GM12878 (cell line): Measurements from ENCODE around the gene MAFF. TPM values are rescaled to one million over a fixed set of nuclear protein-coding genes. Genes with fewer than 3 reads are reported as not detected.

Experiments used
- CEBPZ ChIP-seq: fragments of 150-350 bp; IDR thresholded peaks from 2 replicates; pipeline ENCODE4 v1.6.1; 2016; ENCODE audit warnings: low read depth, low read length
- EED ChIP-seq: sonication (generic); IDR thresholded peaks from 2 replicates; pipeline ENCODE4 v1.6.1; 2016; ENCODE audit warnings: antibody characterized with exemption, low read depth
- HCFC1 ChIP-seq: fragments of 150-350 bp; IDR thresholded peaks from 2 replicates; pipeline ENCODE4 v1.6.1; 2014; ENCODE audit warnings: low read length
- IKZF1 ChIP-seq: fragments of 450-650 bp; conservative IDR thresholded peaks from 2 replicates; pipeline ENCODE4 v1.6.1; 2017; ENCODE audit warnings: antibody characterized with exemption, mild to moderate bottlenecking
- NBN ChIP-seq: fragments of 450-650 bp; IDR thresholded peaks from 2 replicates; pipeline ENCODE4 v1.6.1; 2016
- NR2C1 ChIP-seq: fragments of 450-650 bp; IDR thresholded peaks from 2 replicates; pipeline ENCODE4 v1.6.1; 2017; ENCODE audit warnings: antibody characterized with exemption, mild to moderate bottlenecking, moderate library complexity
- NR2F1 ChIP-seq: fragments of 450-650 bp; conservative IDR thresholded peaks from 2 replicates; pipeline ENCODE4 v1.6.1; 2017; ENCODE audit warnings: mild to moderate bottlenecking
- PKNOX1 ChIP-seq: fragments of 450-650 bp; IDR thresholded peaks from 2 replicates; pipeline ENCODE4 v1.6.1; 2016; ENCODE audit warnings: mild to moderate bottlenecking
- PRDM15 ChIP-seq: fragments of 450-650 bp; formaldehyde crosslinking; IDR thresholded peaks from 2 replicates; pipeline ENCODE4 v1.4.0; 2020; ENCODE audit warnings: mild to moderate bottlenecking, moderate library complexity
- RFX5 ChIP-seq: IDR thresholded peaks from 2 replicates; pipeline ENCODE4 v1.6.1; 2011; ENCODE audit warnings: low read depth, low read length, improper control_type of control experiment
- SP1 ChIP-seq: IDR thresholded peaks from one replicate; pipeline ENCODE4 v1.6.1; 2011; ENCODE audit warnings: low read depth, low read length
- SRF ChIP-seq, 2 experiments: IDR thresholded peaks; 2 replicates each; pipeline ENCODE4 v1.6.1; 2011; ENCODE audit warnings: low read depth in 2 of 2, low read length in 2 of 2, mild to moderate bottlenecking in 1 of 2, moderate library complexity in 1 of 2
- TARDBP ChIP-seq: IDR thresholded peaks from 2 replicates; pipeline ENCODE4 v1.6.1; 2016; ENCODE audit warnings: borderline replicate concordance
- TBL1XR1 ChIP-seq: IDR thresholded peaks from 2 replicates; pipeline ENCODE4 v1.6.1; 2012; ENCODE audit warnings: low read depth, low read length, improper control_type of control experiment
- USF2 ChIP-seq: IDR thresholded peaks from 2 replicates; pipeline ENCODE4 v1.6.1; 2011; ENCODE audit warnings: low read depth, low read length, improper control_type of control experiment, borderline replicate concordance
- ZBTB40 ChIP-seq: fragments of 450-650 bp; IDR thresholded peaks from 2 replicates; pipeline ENCODE4 v1.6.1; 2016; ENCODE audit warnings: mild to moderate bottlenecking, moderate library complexity, borderline replicate concordance
- polyA plus RNA-seq, 11 experiments: library from polyadenylated mRNA; depleted of rRNA in 4 of 11; unstranded in 6 of 11; stranded (reverse) in 5 of 11; fragments of >200 nt; fragmentation: Nextera tagmentation in 4 of 11; fragmentation: Illumina TruSeq in 1 of 11; extraction: Ambion mirVana in 4 of 11; extraction: Trizol in 1 of 11; gene quantifications; 1 replicate in 1 of 11; 2 replicates in 10 of 11; pipeline versions ENCODE4 v1.2.1 to v1.2.3, GENCODE V29; 2011 to 2016; ENCODE audit warnings: inconsistent platforms in 2 of 11, missing spikeins in 2 of 11, low read depth in 1 of 11
- total RNA-seq, 4 experiments: library from RNA; depleted of rRNA in 3 of 4; stranded (reverse); fragments of >200 nt in 3 of 4; fragmentation: Illumina TruSeq in 1 of 4; extraction: Trizol in 1 of 4; gene quantifications; 2 replicates each; pipeline versions ENCODE4 v1.2.1 to v1.2.3, GENCODE V29; 2013 to 2021

Gene MAFF
- total and polyA plus RNA-seq, 10 of the 15 experiments (the other 5 are each of a cell fraction or from before 2014, with no cell fraction given), result 0.22 to 2.3 (median 0.81) TPM; not detected in 1

- TF ChIP-seq EED (no peak), USF2 (peak; percentile 95), TBL1XR1 (no peak), IKZF1 (no peak), CEBPZ (no peak), PKNOX1 (peak; percentile 86), RFX5 (0 out of 2 replicates have a peak, but pooled peaks have one; percentile 3), SRF (IDR thresholded peaks at IDR 0.05; ENCODE audit: low read depth in 2 of 2, low read length in 2 of 2) (no peak), ZBTB40 (peak; percentile 15; the same call in 1 of the 2 replicates), HCFC1 (peak; percentile 69), NR2C1 (peak; percentile 61), NBN (no peak; the same call in 1 of the 2 replicates), TARDBP (no peak), SP1 (peak; percentile 44), PRDM15 (CRISPR knock-in tag) (no peak), NR2F1 (peak; percentile 86)
Measured at GRCh38 chr22:38181453-38182200, 20.2 kb upstream of the MAFF start, which contains the start of gene PLA2G6 (continued).
